ENCODE measurements around the gene STMND1.

DNA sequence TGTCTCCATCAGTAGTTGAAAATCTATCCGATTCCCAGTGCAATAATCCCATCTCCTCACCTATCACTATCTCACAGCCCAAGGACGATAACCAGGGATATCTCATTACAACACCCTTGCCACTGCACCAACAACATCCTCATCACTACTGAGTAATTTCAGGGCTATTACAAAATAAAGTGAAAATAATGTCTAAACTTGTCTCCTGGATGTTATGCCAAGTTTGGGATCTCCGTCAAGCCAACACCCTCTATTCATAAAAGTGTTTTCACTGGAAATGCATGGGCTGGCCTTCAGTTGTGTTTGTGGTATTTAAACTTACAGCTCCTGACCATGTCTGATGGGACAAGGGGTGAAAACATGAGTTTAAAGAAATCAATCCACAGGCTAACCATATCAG is 42.0 kb upstream of the STMND1 start:
- TF ChIP-seq RAD21 (conservative IDR thresholded peaks at IDR 0.05) = no peak
- no peak for TF ChIP-seq TAF1 (IDR thresholded peaks at IDR 0.05; ENCODE audit: low read depth)
- TF ChIP-seq EP300 (conservative IDR thresholded peaks at IDR 0.05; ENCODE audit: poor library complexity, severe bottlenecking) = no peak
- TF ChIP-seq, protein P1, sequence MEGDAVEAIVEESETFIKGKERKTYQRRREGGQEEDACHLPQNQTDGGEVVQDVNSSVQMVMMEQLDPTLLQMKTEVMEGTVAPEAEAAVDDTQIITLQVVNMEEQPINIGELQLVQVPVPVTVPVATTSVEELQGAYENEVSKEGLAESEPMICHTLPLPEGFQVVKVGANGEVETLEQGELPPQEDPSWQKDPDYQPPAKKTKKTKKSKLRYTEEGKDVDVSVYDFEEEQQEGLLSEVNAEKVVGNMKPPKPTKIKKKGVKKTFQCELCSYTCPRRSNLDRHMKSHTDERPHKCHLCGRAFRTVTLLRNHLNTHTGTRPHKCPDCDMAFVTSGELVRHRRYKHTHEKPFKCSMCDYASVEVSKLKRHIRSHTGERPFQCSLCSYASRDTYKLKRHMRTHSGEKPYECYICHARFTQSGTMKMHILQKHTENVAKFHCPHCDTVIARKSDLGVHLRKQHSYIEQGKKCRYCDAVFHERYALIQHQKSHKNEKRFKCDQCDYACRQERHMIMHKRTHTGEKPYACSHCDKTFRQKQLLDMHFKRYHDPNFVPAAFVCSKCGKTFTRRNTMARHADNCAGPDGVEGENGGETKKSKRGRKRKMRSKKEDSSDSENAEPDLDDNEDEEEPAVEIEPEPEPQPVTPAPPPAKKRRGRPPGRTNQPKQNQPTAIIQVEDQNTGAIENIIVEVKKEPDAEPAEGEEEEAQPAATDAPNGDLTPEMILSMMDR (IDR thresholded peaks at IDR 0.05; ENCODE audit: poor library complexity, severe bottlenecking) = no peak
- no peak for TF ChIP-seq MXI1 (conservative IDR thresholded peaks at IDR 0.05; ENCODE audit: poor library complexity, severe bottlenecking)
- TF ChIP-seq POLR2AphosphoS5 (IDR thresholded peaks at IDR 0.05) = no peak

Data from neural cell (in vitro differentiated cells).